ENCODE results near the gene CORT. TPM values are rescaled to one million over a fixed set of nuclear protein-coding genes. Genes with fewer than 3 reads are reported as not detected.

Gene CORT
- total RNA-seq, 5 donors from 2014 or later (not counting 1 experiment from before 2014, with no cell fraction given) = 0.40 to 0.55 (median 0.43) TPM; not detected in 2

GRCh38 chr1:10432910-10433700, 16.7 kb upstream of the CORT start:
- DNase-seq (no peak), ATAC-seq (replicated peaks in 1 of 4) (no peak)
- peak overlapping the region in 1 of 3 donors; percentile 24 for H3K4me3 Mint-ChIP-seq
- no peaks in the 10 kb centered on the region for H3K27me3 ChIP-seq (replicated peaks in 1 of 2; ENCODE audit: control insufficient read depth in 2 of 2, extremely low read depth in 1 of 2, insufficient read depth in 2 of 2, low read length in 1 of 2)
- no peak overlapping the region for H3K27ac Mint-ChIP-seq
- no peaks in the 10 kb centered on the region for H3K36me3 ChIP-seq (ENCODE audit: control insufficient read depth in 2 of 2, extremely low read depth in 1 of 2, insufficient read depth in 1 of 2, low read length in 1 of 2)
- WGBS (ENCODE audit: insufficient coverage) = 85% methylated on average over 10 of the region's 14 CpGs
- H3K9me3 Mint-ChIP-seq = no peaks in the 10 kb centered on the region
- ChIA-PET CTCF (interaction anchor here in 1 of 2 donors (0.6 kb wide), 1 partner anchor 87 kb away, joined by 3 read pairs; no protein-coding TSS in a partner anchor), POLR2A (no interaction called here)
- peaks cover 16 to 22% (median 20%) of the 10 kb centered on the region in 3 donors for H3K4me1 Mint-ChIP-seq
- no peaks in the 10 kb centered on the region for H3K9me3 ChIP-seq
- H3K4me3 ChIP-seq (ENCODE audit: control insufficient read depth in 1 of 2, extremely low read depth in 1 of 2, low read length in 1 of 2) = no peak overlapping the region
- H3K27me3 Mint-ChIP-seq = no peaks in the 10 kb centered on the region
- H3K4me1 ChIP-seq (ENCODE audit: control insufficient read depth in 1 of 2, extremely low read depth in 1 of 2, insufficient read depth in 2 of 2, low read length in 2 of 2) = peaks cover 7 to 21% of the 10 kb centered on the region in 2 experiments
- no peaks in the 10 kb centered on the region for H3K36me3 Mint-ChIP-seq
- no peak overlapping the region for H3K27ac ChIP-seq (ENCODE audit: low read length)

GRCh38 chr1:10433790-10434189, 16.0 kb upstream of the CORT start:
- WGBS (ENCODE audit: insufficient coverage) = 89% methylated on average over 6 of the region's 11 CpGs
- DNase-seq (no peak), ATAC-seq (replicated peaks in 1 of 4) (no peak)
- Mint-ChIP-seq H3K4me1 (peaks cover 16 to 20% (median 20%) of the 10 kb centered on the region in 3 donors), H3K9me3 (no peaks in the 10 kb centered on the region), H3K4me3 (no peak overlapping the region), H3K27ac (no peak overlapping the region), H3K27me3 (no peaks in the 10 kb centered on the region), H3K36me3 (no peaks in the 10 kb centered on the region)
- ChIA-PET POLR2A (no interaction called here), CTCF (interaction anchor here in 1 of 2 donors (0.6 kb wide), 1 partner anchor 87 kb away, joined by 3 read pairs; no protein-coding TSS in a partner anchor)
- Histone ChIP-seq H3K27me3 (replicated peaks in 1 of 2; ENCODE audit: control insufficient read depth in 2 of 2, extremely low read depth in 1 of 2, insufficient read depth in 2 of 2, low read length in 1 of 2) (no peaks in the 10 kb centered on the region), H3K27ac (ENCODE audit: low read length) (no peak overlapping the region), H3K9me3 (no peaks in the 10 kb centered on the region), H3K4me3 (ENCODE audit: control insufficient read depth in 1 of 2, extremely low read depth in 1 of 2, low read length in 1 of 2) (no peak overlapping the region), H3K4me1 (ENCODE audit: control insufficient read depth in 1 of 2, extremely low read depth in 1 of 2, insufficient read depth in 2 of 2, low read length in 2 of 2) (peaks cover 7 to 17% of the 10 kb centered on the region in 2 experiments), H3K36me3 (ENCODE audit: control insufficient read depth in 2 of 2, extremely low read depth in 1 of 2, insufficient read depth in 1 of 2, low read length in 1 of 2) (no peaks in the 10 kb centered on the region)

GRCh38 chr1:10434590-10434989, 15.2 kb upstream of the CORT start:
- H3K4me3 Mint-ChIP-seq = no peak overlapping the region
- H3K4me1 Mint-ChIP-seq = peaks cover 15 to 20% (median 20%) of the 10 kb centered on the region in 3 donors
- H3K27ac ChIP-seq (ENCODE audit: low read length) = no peak overlapping the region
- no peak for DNase-seq
- H3K4me1 ChIP-seq (ENCODE audit: control insufficient read depth in 1 of 2, extremely low read depth in 1 of 2, insufficient read depth in 2 of 2, low read length in 2 of 2) = peaks cover 7 to 15% of the 10 kb centered on the region in 2 experiments
- ATAC-seq (replicated peaks in 1 of 4) = no peak
- no peak overlapping the region for H3K27ac Mint-ChIP-seq
- POLR2A ChIA-PET = interaction anchor here in 1 of 2 donors (0.6 kb wide), 1 partner anchor 9 kb away, joined by 12 read pairs; no protein-coding TSS in a partner anchor
- CTCF ChIA-PET = no interaction called here
- H3K27me3 Mint-ChIP-seq = no peaks in the 10 kb centered on the region
- no peaks in the 10 kb centered on the region for H3K36me3 Mint-ChIP-seq
- H3K4me3 ChIP-seq (ENCODE audit: control insufficient read depth in 1 of 2, extremely low read depth in 1 of 2, low read length in 1 of 2) = no peak overlapping the region
- H3K27me3 ChIP-seq (replicated peaks in 1 of 2; ENCODE audit: control insufficient read depth in 2 of 2, extremely low read depth in 1 of 2, insufficient read depth in 2 of 2, low read length in 1 of 2) = no peaks in the 10 kb centered on the region
- no peaks in the 10 kb centered on the region for H3K9me3 ChIP-seq
- 100% methylated on average over 1 of the region's 5 CpGs for WGBS (ENCODE audit: insufficient coverage)
- H3K9me3 Mint-ChIP-seq = no peaks in the 10 kb centered on the region
- H3K36me3 ChIP-seq (ENCODE audit: control insufficient read depth in 2 of 2, extremely low read depth in 1 of 2, insufficient read depth in 1 of 2, low read length in 1 of 2) = no peaks in the 10 kb centered on the region

- POLR2A ChIA-PET = no interaction called here
- WGBS (ENCODE audit: insufficient coverage) = no CpG with 5 or more reads among the region's 1 CpG
- H3K27me3 ChIP-seq (replicated peaks in 1 of 2; ENCODE audit: control insufficient read depth in 2 of 2, extremely low read depth in 1 of 2, insufficient read depth in 2 of 2, low read length in 1 of 2) = no peaks in the 10 kb centered on the region
- H3K4me1 ChIP-seq (ENCODE audit: control insufficient read depth in 1 of 2, extremely low read depth in 1 of 2, insufficient read depth in 2 of 2, low read length in 2 of 2) = no peaks in the 10 kb centered on the region
- Mint-ChIP-seq H3K27me3 (no peaks in the 10 kb centered on the region), H3K4me1 (peaks cover 0 to 5% (median 3%) of the 10 kb centered on the region in 3 donors), H3K36me3 (peaks cover 3% of the 10 kb centered on the region), H3K9me3 (no peaks in the 10 kb centered on the region), H3K4me3 (no peak overlapping the region), H3K27ac (no peak overlapping the region)
- no peak overlapping the region for H3K27ac ChIP-seq (ENCODE audit: low read length)
- no peaks in the 10 kb centered on the region for H3K9me3 ChIP-seq
- CTCF ChIA-PET = interaction anchor here in 1 of 2 donors (0.7 kb wide), 1 partner anchor 104 kb away, joined by 3 read pairs; no protein-coding TSS in a partner anchor
- no peak for DNase-seq
- ATAC-seq (replicated peaks in 1 of 4) = no peak
- H3K36me3 ChIP-seq (ENCODE audit: control insufficient read depth in 2 of 2, extremely low read depth in 1 of 2, insufficient read depth in 1 of 2, low read length in 1 of 2) = no peaks in the 10 kb centered on the region
- no peak overlapping the region for H3K4me3 ChIP-seq (ENCODE audit: control insufficient read depth in 1 of 2, extremely low read depth in 1 of 2, low read length in 1 of 2)
Observed at GRCh38 chr1:10437052-10437451, 12.8 kb upstream of the CORT start.

- ATAC-seq (replicated peaks in 1 of 4) (no peak), DNase-seq (no peak)
- Histone ChIP-seq H3K4me1 (ENCODE audit: control insufficient read depth in 1 of 2, extremely low read depth in 1 of 2, insufficient read depth in 2 of 2, low read length in 2 of 2) (no peaks in the 10 kb centered on the region), H3K27me3 (replicated peaks in 1 of 2; ENCODE audit: control insufficient read depth in 2 of 2, extremely low read depth in 1 of 2, insufficient read depth in 2 of 2, low read length in 1 of 2) (no peaks in the 10 kb centered on the region), H3K27ac (ENCODE audit: low read length) (no peak overlapping the region), H3K9me3 (no peaks in the 10 kb centered on the region), H3K4me3 (ENCODE audit: control insufficient read depth in 1 of 2, extremely low read depth in 1 of 2, low read length in 1 of 2) (no peak overlapping the region), H3K36me3 (ENCODE audit: control insufficient read depth in 2 of 2, extremely low read depth in 1 of 2, insufficient read depth in 1 of 2, low read length in 1 of 2) (no peaks in the 10 kb centered on the region)
- 96% methylated on average over 3 of the region's 7 CpGs for WGBS (ENCODE audit: insufficient coverage)
- no peaks in the 10 kb centered on the region for H3K9me3 Mint-ChIP-seq
- ChIA-PET POLR2A (no interaction called here), CTCF (interaction anchor here in 1 of 2 donors (0.8 kb wide), 1 partner anchor 9 kb away, joined by 4 read pairs; the partner anchor contains the start of gene CENPS)
- no peaks in the 10 kb centered on the region for H3K27me3 Mint-ChIP-seq
- H3K27ac Mint-ChIP-seq = no peak overlapping the region
- peaks cover 3% of the 10 kb centered on the region for H3K36me3 Mint-ChIP-seq
- H3K4me1 Mint-ChIP-seq = no peaks in the 10 kb centered on the region
- no peak overlapping the region for H3K4me3 Mint-ChIP-seq
Observed at GRCh38 chr1:10438677-10439163, 11.1 kb upstream of the CORT start.

GRCh38 chr1:10440305-10440704, 9.5 kb upstream of the CORT start:
- Mint-ChIP-seq H3K4me3 (no peak overlapping the region), H3K9me3 (no peaks in the 10 kb centered on the region), H3K27me3 (no peaks in the 10 kb centered on the region), H3K27ac (no peak overlapping the region), H3K4me1 (no peaks in the 10 kb centered on the region), H3K36me3 (peaks cover 3% of the 10 kb centered on the region)
- ATAC-seq (replicated peaks in 1 of 4) = no peak
- Histone ChIP-seq H3K36me3 (ENCODE audit: control insufficient read depth in 2 of 2, extremely low read depth in 1 of 2, insufficient read depth in 1 of 2, low read length in 1 of 2) (no peaks in the 10 kb centered on the region), H3K4me1 (ENCODE audit: control insufficient read depth in 1 of 2, extremely low read depth in 1 of 2, insufficient read depth in 2 of 2, low read length in 2 of 2) (no peaks in the 10 kb centered on the region), H3K9me3 (no peaks in the 10 kb centered on the region), H3K27ac (ENCODE audit: low read length) (no peak overlapping the region), H3K4me3 (ENCODE audit: control insufficient read depth in 1 of 2, extremely low read depth in 1 of 2, low read length in 1 of 2) (no peak overlapping the region), H3K27me3 (replicated peaks in 1 of 2; ENCODE audit: control insufficient read depth in 2 of 2, extremely low read depth in 1 of 2, insufficient read depth in 2 of 2, low read length in 1 of 2) (no peaks in the 10 kb centered on the region)
- POLR2A ChIA-PET = no interaction called here
- CTCF ChIA-PET = no interaction called here
- DNase-seq = no peak
- WGBS (ENCODE audit: insufficient coverage) = no CpG with 5 or more reads among the region's 2 CpGs
